Right lobe of liver (tissue), 4 donors: ENCODE results near the gene RPA1.

Experiments
- POLR2A ChIP-seq: fragments of 450-650 bp; IDR thresholded peaks from one replicate; pipeline ENCODE4 v1.6.1; 2017; ENCODE audit warnings: antibody characterized with exemption, mild to moderate bottlenecking
- TF ChIP-seq, protein P1 (sequence below), 4 donors: fragments of 200-600 bp in 3 of 4; fragments of 450-650 bp in 1 of 4; IDR thresholded peaks; one replicate each; pipeline versions ENCODE4 v1.5.1 to v1.8.0; 2016 to 2022; ENCODE audit warnings: antibody characterized with exemption in 4 of 4, mild to moderate bottlenecking in 2 of 4
- donor health status: DM: no; HTN: no; CAD: no.
- donor health status: DM: no; HTN: no; CAD: no.
- donor health status: DM: no; HTN: yes; CAD: no.

DNA sequence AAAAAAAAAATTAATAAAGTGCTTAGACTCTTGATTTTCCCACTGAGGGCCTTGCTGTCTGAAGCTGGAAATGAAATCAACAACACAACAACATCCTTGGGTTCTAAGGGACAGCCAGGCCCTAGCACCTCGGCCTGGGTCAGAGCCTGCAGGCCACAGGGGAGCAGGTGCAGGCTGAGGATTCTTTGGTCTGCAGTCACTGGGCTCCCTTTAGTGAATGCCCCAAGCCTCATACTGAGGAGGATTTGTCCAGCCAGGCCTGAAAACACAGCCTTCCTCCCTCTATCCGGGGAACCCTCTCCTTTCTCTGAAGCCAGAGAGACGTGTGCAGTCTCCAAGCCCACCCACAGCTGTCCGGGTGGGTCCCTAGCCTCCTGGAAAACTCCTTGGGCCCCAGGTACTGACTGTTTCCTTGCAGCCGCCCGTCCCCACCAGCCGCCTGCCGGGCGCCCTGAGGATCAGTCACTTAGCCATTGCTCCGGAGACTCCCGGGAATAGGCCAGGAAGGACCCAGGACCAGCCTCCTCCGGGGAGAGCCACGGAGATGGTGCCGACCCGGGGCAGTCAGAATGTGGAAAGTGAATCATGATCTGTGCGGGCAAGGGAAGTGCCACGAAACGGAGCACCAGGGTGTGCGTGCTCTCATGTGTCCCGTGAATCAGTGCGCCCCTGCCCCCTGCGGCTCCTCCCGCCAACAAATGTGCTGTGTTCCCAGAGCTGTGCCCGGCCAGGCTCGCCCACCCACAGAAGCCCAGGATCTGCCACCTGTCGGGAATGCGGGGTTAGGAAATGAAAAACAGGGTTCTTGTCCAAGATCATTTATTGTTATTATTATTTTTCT, 104.3 kb downstream of the RPA1 start:
- TF ChIP-seq, protein P1, sequence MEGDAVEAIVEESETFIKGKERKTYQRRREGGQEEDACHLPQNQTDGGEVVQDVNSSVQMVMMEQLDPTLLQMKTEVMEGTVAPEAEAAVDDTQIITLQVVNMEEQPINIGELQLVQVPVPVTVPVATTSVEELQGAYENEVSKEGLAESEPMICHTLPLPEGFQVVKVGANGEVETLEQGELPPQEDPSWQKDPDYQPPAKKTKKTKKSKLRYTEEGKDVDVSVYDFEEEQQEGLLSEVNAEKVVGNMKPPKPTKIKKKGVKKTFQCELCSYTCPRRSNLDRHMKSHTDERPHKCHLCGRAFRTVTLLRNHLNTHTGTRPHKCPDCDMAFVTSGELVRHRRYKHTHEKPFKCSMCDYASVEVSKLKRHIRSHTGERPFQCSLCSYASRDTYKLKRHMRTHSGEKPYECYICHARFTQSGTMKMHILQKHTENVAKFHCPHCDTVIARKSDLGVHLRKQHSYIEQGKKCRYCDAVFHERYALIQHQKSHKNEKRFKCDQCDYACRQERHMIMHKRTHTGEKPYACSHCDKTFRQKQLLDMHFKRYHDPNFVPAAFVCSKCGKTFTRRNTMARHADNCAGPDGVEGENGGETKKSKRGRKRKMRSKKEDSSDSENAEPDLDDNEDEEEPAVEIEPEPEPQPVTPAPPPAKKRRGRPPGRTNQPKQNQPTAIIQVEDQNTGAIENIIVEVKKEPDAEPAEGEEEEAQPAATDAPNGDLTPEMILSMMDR (IDR thresholded peaks at IDR 0.05): no peak
- TF ChIP-seq POLR2A: no peak
